IMR-90 (cell line): Measurements from ENCODE around the gene RECK. TPM values are rescaled to one million over a fixed set of nuclear protein-coding genes. Genes with fewer than 3 reads are reported as not detected.

Experiments used
- ATAC-seq: fragments of 200-7000 bp; cut with Tn5 transposase; 2 replicates; pipeline ENCODE4 v1.9.1; 2020; ENCODE audit warnings: low read depth, mild to moderate bottlenecking, moderate library complexity
- BruUV-seq: library from RNA; stranded (reverse); fragments of 400-500 nt; replicated peaks from 2 replicates; lab custom pipeline; 2021; lab: Mats Ljungman, UMichigan
- CTCF ChIA-PET: fragments of 300-600 bp; formaldehyde crosslinking; extraction: SDS; loops from one replicate; lab custom pipeline; 2021; ENCODE audit warnings: antibody characterized with exemption; lab: Yijun Ruan, JAX
- POLR2A ChIA-PET: fragments of 300-600 bp; sonication (Branson Sonifier 250); formaldehyde crosslinking; loops from one replicate; lab custom pipeline; 2022; ENCODE audit warnings: antibody characterized with exemption; ENCODE audit not compliant: unreplicated experiment; lab: Charles Lee
- DNase-seq: peaks from one replicate; pipeline ENCODE4 v3.0.0; 2013
- H2AFZ ChIP-seq: replicated peaks from 2 replicates; pipeline ENCODE3; 2013; ENCODE audit warnings: low read length, mild to moderate bottlenecking; ENCODE audit not compliant: poor library complexity
- H2AK5ac ChIP-seq: 2 replicates; pipeline ENCODE4 v1.6.1; 2013; ENCODE audit warnings: low read depth, low read length, inconsistent platforms
- H2AK9ac ChIP-seq: replicated peaks from 2 replicates; pipeline ENCODE3; 2013; ENCODE audit warnings: mild to moderate bottlenecking, low read depth, low read length, moderate library complexity; ENCODE audit not compliant: poor library complexity
- H2BK120ac ChIP-seq: 2 replicates; pipeline ENCODE4 v1.6.1; 2013; ENCODE audit warnings: low read depth, low read length, inconsistent platforms
- H2BK15ac ChIP-seq: 3 replicates; pipeline ENCODE4 v1.6.1; 2013; ENCODE audit warnings: low read depth, low read length, inconsistent platforms
- H2BK20ac ChIP-seq: 2 replicates; pipeline ENCODE4 v1.6.1; 2013; ENCODE audit warnings: low read depth, mild to moderate bottlenecking, inconsistent platforms, low read length, moderate library complexity
- H2BK5ac ChIP-seq: 2 replicates; pipeline ENCODE4 v1.6.1; 2013; ENCODE audit warnings: mild to moderate bottlenecking, low read depth, low read length, inconsistent platforms; ENCODE audit not compliant: poor library complexity, severe bottlenecking
- H3K14ac ChIP-seq: replicated peaks from 2 replicates; pipeline ENCODE4 v1.6.1; 2013; ENCODE audit warnings: low read depth, low read length, inconsistent platforms
- H3K18ac ChIP-seq: 2 replicates; pipeline ENCODE4 v1.6.1; 2013; ENCODE audit warnings: low read depth, low read length, control low read depth
- H3K23ac ChIP-seq: 2 replicates; pipeline ENCODE4 v1.6.1; 2013; ENCODE audit warnings: low read depth, low read length, inconsistent platforms
- H3K27ac ChIP-seq: 2 replicates; pipeline ENCODE4 v1.5.1; 2013; ENCODE audit warnings: mild to moderate bottlenecking, control low read depth, low read length; ENCODE audit not compliant: insufficient read depth
- H3K27me3 ChIP-seq: 2 replicates; pipeline ENCODE4 v1.6.1; 2013; ENCODE audit warnings: low read length; ENCODE audit not compliant: control insufficient read depth, insufficient read depth
- H3K36me3 ChIP-seq: 2 replicates; pipeline ENCODE4 v1.6.1; 2013; ENCODE audit warnings: low read length, mixed read lengths; ENCODE audit not compliant: control insufficient read depth, insufficient read depth
- H3K4ac ChIP-seq: 2 replicates; pipeline ENCODE4 v1.6.1; 2013; ENCODE audit warnings: low read depth, low read length, inconsistent platforms
- H3K4me1 ChIP-seq: 2 replicates; pipeline ENCODE4 v1.6.1; 2013; ENCODE audit warnings: low read length, mixed read lengths; ENCODE audit not compliant: control insufficient read depth, insufficient read depth
- H3K4me2 ChIP-seq: 2 replicates; pipeline ENCODE4 v1.6.1; 2013; ENCODE audit warnings: low read depth, mild to moderate bottlenecking, control low read depth, low read length, moderate library complexity
- H3K4me3 ChIP-seq: 2 replicates; pipeline ENCODE4 v1.5.1; 2013; ENCODE audit warnings: low read depth, mild to moderate bottlenecking, control low read depth, low read length, moderate library complexity; ENCODE audit not compliant: insufficient read depth
- H3K56ac ChIP-seq: 2 replicates; pipeline ENCODE4 v1.6.1; 2013; ENCODE audit warnings: low read length, inconsistent platforms; ENCODE audit not compliant: insufficient read depth; ENCODE audit errors: extremely low read depth
- H3K79me1 ChIP-seq, 2 experiments: 2 replicates each; pipeline ENCODE4 v1.6.1; 2013; ENCODE audit warnings: low read length in 2 of 2, inconsistent platforms in 1 of 2, low read depth in 1 of 2
- H3K9ac ChIP-seq: 2 replicates; pipeline ENCODE4 v1.6.1; 2013; ENCODE audit warnings: low read depth, low read length, control low read depth
- H3K9me1 ChIP-seq: 2 replicates; pipeline ENCODE4 v1.6.1; 2013; ENCODE audit warnings: low read length, inconsistent platforms; ENCODE audit not compliant: insufficient read depth
- H3K9me3 ChIP-seq: 2 replicates; pipeline ENCODE4 v1.6.1; 2013; ENCODE audit warnings: low read length; ENCODE audit not compliant: control insufficient read depth, insufficient read depth
- H4K20me1 ChIP-seq: 2 replicates; pipeline ENCODE4 v1.6.1; 2013; ENCODE audit warnings: low read length, inconsistent platforms; ENCODE audit not compliant: insufficient read depth
- H4K5ac ChIP-seq: 2 replicates; pipeline ENCODE4 v1.6.1; 2013; ENCODE audit warnings: mild to moderate bottlenecking, low read depth, low read length, control low read depth
- H4K8ac ChIP-seq, 2 experiments: 2 replicates each; pipeline ENCODE4 v1.6.1; 2013; ENCODE audit warnings: low read depth in 2 of 2, low read length in 2 of 2, control low read depth in 1 of 2, inconsistent platforms in 1 of 2
- H4K91ac ChIP-seq: 2 replicates; pipeline ENCODE4 v1.6.1; 2013; ENCODE audit warnings: low read depth, low read length, inconsistent platforms; ENCODE audit not compliant: insufficient read depth
- CEBPB ChIP-seq: IDR thresholded peaks from 2 replicates; pipeline ENCODE4 v1.6.1; 2012; ENCODE audit warnings: low read depth, low read length, improper control_type of control experiment
- FOS ChIP-seq: fragments of 150-350 bp; IDR thresholded peaks from 2 replicates; pipeline ENCODE4 v1.6.1; 2016; ENCODE audit warnings: low read depth, low read length
- NFE2L2 ChIP-seq: fragments of 150-350 bp; IDR thresholded peaks from 2 replicates; pipeline ENCODE4 v1.6.1; 2016; ENCODE audit warnings: low read depth, mild to moderate bottlenecking, low read length
- POLR2A ChIP-seq: IDR thresholded peaks from 2 replicates; pipeline ENCODE4 v1.6.1; 2012; ENCODE audit warnings: mild to moderate bottlenecking, low read depth, low read length
- RAD21 ChIP-seq: IDR thresholded peaks from 2 replicates; pipeline ENCODE4 v1.6.1; 2012; ENCODE audit warnings: low read length, improper control_type of control experiment
- WGBS, 2 experiments: methylation state at CpG; one replicate each; pipeline versions ENCODE4 v1.1.5 to v1.1.7; 2013; ENCODE audit warnings: missing lambda C conversion rate in 2 of 2; ENCODE audit not compliant: insufficient read length in 1 of 2; ENCODE audit errors: extremely low coverage in 2 of 2; 5-methylcytosine and 5-hydroxymethylcytosine counted together
- dilution Hi-C: fragments of 300-500 bp; cut with HindIII; formaldehyde crosslinking; loops from one replicate; pipeline ENCODE4 v1.14.3; 2018; ENCODE audit warnings: low sequenced_read_pairs; ENCODE audit not compliant: unreplicated experiment
- in situ Hi-C: fragments of 300-500 bp; cut with MboI; formaldehyde crosslinking; loops from 3 replicates; pipeline ENCODE4 v1.14.3; 2019; ENCODE audit warnings: low sequenced_read_pairs, inconsistent platforms, mixed read lengths
- intact Hi-C: fragments of 100-400 bp; cut with micrococcal nuclease; formaldehyde crosslinking; loops from 2 replicates; pipeline ENCODE4 v1.10.0; 2022
- polyA plus RNA-seq, 3 experiments: library from polyadenylated mRNA; depleted of rRNA; stranded (reverse); fragments of >200 nt; gene quantifications; 2 replicates each; pipeline ENCODE4 v1.2.3, GENCODE V29; 2012; ENCODE audit warnings: low replicate concordance in 1 of 3
- total RNA-seq: library from RNA; depleted of rRNA; stranded (reverse); fragments of >200 nt; gene quantifications from 2 replicates; pipeline ENCODE4 v1.2.3, GENCODE V29; 2012
- TF ChIP-seq, protein P1 (sequence below): fragments of 150-350 bp; IDR thresholded peaks from 2 replicates; pipeline ENCODE4 v1.6.1; 2016; ENCODE audit warnings: low read depth, mild to moderate bottlenecking, low read length, moderate library complexity, borderline replicate concordance

Gene RECK
- total and polyA plus RNA-seq, 2 of the 4 experiments (the other 2 are of a cell fraction) = 23.5 to 44.0 TPM

DNA sequence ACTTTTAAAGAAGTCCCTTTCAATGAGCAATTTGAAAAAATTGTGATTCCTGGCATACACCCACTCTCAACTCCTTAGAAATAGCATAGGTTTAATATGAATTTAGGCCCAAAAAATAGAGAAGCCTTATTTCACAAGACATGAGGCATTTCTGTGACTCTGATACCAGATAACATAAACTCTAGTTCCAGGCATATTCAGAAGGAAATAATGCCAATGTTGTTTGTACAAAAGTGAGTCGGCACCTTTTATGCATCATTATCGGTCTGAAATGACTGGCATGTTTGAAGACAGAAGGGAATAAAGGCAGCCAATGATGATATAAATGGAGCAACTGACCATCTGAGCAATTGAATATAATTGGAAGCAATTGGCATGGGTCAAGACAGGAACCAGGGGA is 19.4 kb upstream of the RECK start:
- BruUV-seq = no TSS peak
- Histone ChIP-seq H2AK9ac (no peak overlapping the region), H3K14ac (peak overlapping the region; percentile 74), H3K4me1 (peaks cover 24% of the 10 kb centered on the region), H3K4ac (peak overlapping the region; percentile 90), H3K4me3 (no peak overlapping the region), H3K27me3 (no peaks in the 10 kb centered on the region), H2BK5ac (peak overlapping the region; percentile 97), H4K91ac (peak overlapping the region; percentile 86), H2BK15ac (peak overlapping the region; percentile 36; the same call in 2 of the 3 replicates), H3K4me2 (no peak overlapping the region), H4K8ac (peak overlapping the region; percentile 54 to 68; a peak in 2 of 4 replicates), H3K18ac (peak overlapping the region; percentile 67), H3K23ac (peak overlapping the region; percentile 46; the same call in 1 of the 2 replicates), H2AFZ (no peak overlapping the region), H4K20me1 (no peaks in the 10 kb centered on the region), H2BK120ac (peak overlapping the region; percentile 74), H3K36me3 (no peaks in the 10 kb centered on the region), H2BK20ac (peak overlapping the region; percentile 89), H3K79me1 (no peaks in the 10 kb centered on the region), H3K9ac (no peak overlapping the region), H3K27ac (peak overlapping the region; percentile 70), H3K9me1 (peaks cover 10% of the 10 kb centered on the region), H3K9me3 (no peaks in the 10 kb centered on the region), H3K56ac (no peak overlapping the region), H2AK5ac (peak overlapping the region; percentile 87), H4K5ac (peak overlapping the region; percentile 48)
- POLR2A ChIA-PET = no interaction called here
- CTCF ChIA-PET = no interaction called here
- TF ChIP-seq NFE2L2 (peak; percentile 57), CEBPB (peak; percentile 75), POLR2A (no peak), FOS (0 out of 2 replicates have a peak, but pooled peaks have one; percentile 7), RAD21 (no peak)
- TF ChIP-seq, protein P1, sequence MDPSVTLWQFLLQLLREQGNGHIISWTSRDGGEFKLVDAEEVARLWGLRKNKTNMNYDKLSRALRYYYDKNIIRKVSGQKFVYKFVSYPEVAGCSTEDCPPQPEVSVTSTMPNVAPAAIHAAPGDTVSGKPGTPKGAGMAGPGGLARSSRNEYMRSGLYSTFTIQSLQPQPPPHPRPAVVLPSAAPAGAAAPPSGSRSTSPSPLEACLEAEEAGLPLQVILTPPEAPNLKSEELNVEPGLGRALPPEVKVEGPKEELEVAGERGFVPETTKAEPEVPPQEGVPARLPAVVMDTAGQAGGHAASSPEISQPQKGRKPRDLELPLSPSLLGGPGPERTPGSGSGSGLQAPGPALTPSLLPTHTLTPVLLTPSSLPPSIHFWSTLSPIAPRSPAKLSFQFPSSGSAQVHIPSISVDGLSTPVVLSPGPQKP = no peak
- intact Hi-C loops = no loop called here
- in situ Hi-C loops = loop anchor here (5.0 kb wide), 1 partner anchor 55 kb away; no protein-coding TSS in a partner anchor
- ATAC-seq (no peak), DNase-seq (peak; percentile 56)
- WGBS, 2 experiments = no CpG with 5 or more reads among the region's 2 CpGs
- dilution Hi-C loops = no loop called here
